Vagina (tissue), 2 donors: ENCODE measurements around the gene HACD2. TPM values are rescaled to one million over a fixed set of nuclear protein-coding genes. Genes with fewer than 3 reads are reported as not detected.

ENCODE experiments used
- DNase-seq, 2 donors: peaks; one replicate each; pipeline ENCODE4 v3.0.0-alpha.2; 2017; ENCODE audit errors: extremely low spot score in 2 of 2
- H3K27ac ChIP-seq: fragments of 200-600 bp; sonication (generic); one replicate; pipeline ENCODE4 v1.5.1; 2019
- H3K27me3 ChIP-seq: fragments of 200-600 bp; sonication (generic); one replicate; pipeline ENCODE4 v1.5.1; 2019
- H3K36me3 ChIP-seq, 2 donors: fragments of 200-600 bp; sonication (generic); one replicate each; pipeline ENCODE4 v1.5.1; 2017 to 2019
- H3K4me1 ChIP-seq: fragments of 200-600 bp; sonication (generic); one replicate; pipeline ENCODE4 v1.5.1; 2019
- H3K4me3 ChIP-seq, 2 donors: fragments of 200-600 bp; sonication (generic); 1 replicate in 1 of 2; 2 replicates in 1 of 2; pipeline ENCODE4 v1.5.1; 2016 to 2019
- H3K9me3 ChIP-seq: fragments of 200-600 bp; sonication (generic); one replicate; pipeline ENCODE4 v1.5.1; 2019
- CTCF ChIP-seq, 3 experiments: fragments of 450-650 bp in 2 of 3; fragments of 200-600 bp in 1 of 3; sonication (generic) in 1 of 3; IDR thresholded peaks; one replicate each; pipeline ENCODE4 v1.5.1; 2017 to 2019; ENCODE audit warnings: antibody characterized with exemption in 3 of 3, mild to moderate bottlenecking in 2 of 3, moderate library complexity in 2 of 3
- POLR2A ChIP-seq, 2 donors: fragments of 450-650 bp; IDR thresholded peaks; one replicate each; pipeline ENCODE4 v1.6.1; 2017; ENCODE audit warnings: antibody characterized with exemption in 2 of 2, mild to moderate bottlenecking in 2 of 2, moderate library complexity in 2 of 2
- POLR2AphosphoS5 ChIP-seq, 2 donors: sonication (generic); formaldehyde crosslinking; IDR thresholded peaks; one replicate each; pipeline ENCODE4 v1.9.0; 2017; ENCODE audit warnings: antibody characterized with exemption in 2 of 2, mild to moderate bottlenecking in 2 of 2, low read depth in 1 of 2; ENCODE audit not compliant: insufficient read depth in 1 of 2
- intact Hi-C: fragments of 100-400 bp; cut with DNase I; formaldehyde crosslinking; loops from one replicate; pipeline ENCODE4 v1.15.1; 2023
- total RNA-seq: library from RNA; depleted of rRNA; stranded (reverse); fragments of >200 nt; gene quantifications from one replicate; pipeline ENCODE4 v1.2.3, GENCODE V29; 2016

Gene HACD2
- total RNA-seq, 1 donor from 2014 or later = 26.3 TPM

GRCh38 chr3:123442125-123442524 is 142.7 kb downstream of the HACD2 start:
- DNase-seq = no peak
- TF ChIP-seq CTCF (IDR thresholded peaks at IDR 0.05) (no peak), POLR2AphosphoS5 (IDR thresholded peaks at IDR 0.05; ENCODE audit: insufficient read depth in 1 of 2, low read depth in 1 of 2) (no peak), POLR2A (IDR thresholded peaks at IDR 0.05) (no peak)
- no peak overlapping the region for H3K27ac ChIP-seq
- H3K9me3 ChIP-seq = no peaks in the 10 kb centered on the region
- H3K4me3 ChIP-seq = no peak overlapping the region
- H3K36me3 ChIP-seq = no peaks in the 10 kb centered on the region
- intact Hi-C loops = no loop called here
- H3K4me1 ChIP-seq = no peaks in the 10 kb centered on the region
- H3K27me3 ChIP-seq = no peaks in the 10 kb centered on the region

Other genes with a start within 250 kb of the HACD2 start
- gene ADCY5, start 136.0 kb downstream of the HACD2 start, total RNA-seq = 16.7 TPM